SK-N-SH (cell line): ENCODE data around the gene AP1M2. TPM values are rescaled to one million over a fixed set of nuclear protein-coding genes. Genes with fewer than 3 reads are reported as not detected.

Experiments used
- CTCF ChIA-PET: fragments of 300-600, 350-600 bp; formaldehyde crosslinking; extraction: SDS; loops from one replicate; lab custom pipeline; 2021; lab: Yijun Ruan, JAX
- POLR2A ChIA-PET: fragments of 350-600 bp; sonication (Branson Sonifier 250); formaldehyde crosslinking; extraction: SDS; loops from one replicate; lab custom pipeline; 2020; ENCODE audit warnings: antibody characterized with exemption, inconsistent platforms; lab: Yijun Ruan, JAX
- DNase-seq: peaks from one replicate; pipeline ENCODE4 v3.0.0; 2012
- H2AFZ ChIP-seq: fragments of 200-600 bp; sonication (generic); 2 replicates; pipeline ENCODE4 v1.8.1; 2016; ENCODE audit warnings: antibody characterized with exemption, mild to moderate bottlenecking, low read depth
- H3F3A ChIP-seq: fragments of 200-600 bp; sonication (generic); replicated peaks from 2 replicates; pipeline ENCODE3; 2016; ENCODE audit warnings: antibody characterized with exemption, mild to moderate bottlenecking; ENCODE audit not compliant: insufficient read depth
- H3K27ac ChIP-seq, 2 experiments: fragments of 200-500 bp in 1 of 2; fragments of 200-600 bp in 1 of 2; sonication (Bioruptor generic) in 1 of 2; sonication (generic), shearing (Covaris generic) in 1 of 2; 2 replicates each; pipeline versions ENCODE4 v1.5.1 to v1.6.1; 2014 to 2016; ENCODE audit warnings: low read depth in 2 of 2, inconsistent platforms in 1 of 2, low read length in 1 of 2, mild to moderate bottlenecking in 1 of 2, mixed read lengths in 1 of 2
- H3K27me3 ChIP-seq: fragments of 200-600 bp; sonication (generic), shearing (Covaris generic); 2 replicates; pipeline ENCODE4 v1.6.1; 2016; ENCODE audit warnings: mixed run types; ENCODE audit not compliant: insufficient read depth
- H3K36me3 ChIP-seq, 2 experiments: fragments of 200-500 bp in 1 of 2; fragments of 200-600 bp in 1 of 2; sonication (Bioruptor generic) in 1 of 2; sonication (generic) in 1 of 2; replicated peaks in 1 of 2; 2 replicates each; pipeline versions ENCODE3 to v1.5.1; 2014 to 2016; ENCODE audit warnings: low read length in 1 of 2, mild to moderate bottlenecking in 1 of 2; ENCODE audit not compliant: insufficient read depth in 2 of 2, control insufficient read depth in 1 of 2
- H3K4me1 ChIP-seq, 2 experiments: fragments of 200-500 bp in 1 of 2; fragments of 200-600 bp in 1 of 2; sonication (Bioruptor generic) in 1 of 2; sonication (generic), shearing (Covaris generic) in 1 of 2; 2 replicates each; pipeline versions ENCODE4 v1.5.1 to v1.6.1; 2014 to 2016; ENCODE audit warnings: low read depth in 1 of 2, low read length in 1 of 2, mixed run types in 1 of 2; ENCODE audit not compliant: insufficient read depth in 2 of 2, control insufficient read depth in 1 of 2
- H3K4me2 ChIP-seq: fragments of 200-600 bp; sonication (generic), shearing (Covaris generic); 2 replicates; pipeline ENCODE4 v1.6.1; 2017; ENCODE audit warnings: mixed run types
- H3K4me3 ChIP-seq, 2 experiments: fragments of 200-500 bp in 1 of 2; fragments of 200-600 bp in 1 of 2; sonication (Bioruptor generic) in 1 of 2; sonication (generic), shearing (Covaris generic) in 1 of 2; 2 replicates each; pipeline versions ENCODE4 v1.5.1 to v1.8.1; 2014 to 2016; ENCODE audit warnings: low read depth in 2 of 2, inconsistent platforms in 1 of 2, low read length in 1 of 2, mild to moderate bottlenecking in 1 of 2, mixed read lengths in 1 of 2, moderate library complexity in 1 of 2
- H3K79me2 ChIP-seq: fragments of 200-600 bp; sonication (generic); 2 replicates; pipeline ENCODE4 v1.8.1; 2017; ENCODE audit warnings: mild to moderate bottlenecking; ENCODE audit not compliant: insufficient read depth
- H3K9ac ChIP-seq: fragments of 200-600 bp; sonication (generic); 2 replicates; pipeline ENCODE4 v1.6.1; 2017; ENCODE audit warnings: mixed run types
- H3K9me2 ChIP-seq: fragments of 200-600 bp; sonication (generic); 2 replicates; pipeline ENCODE4 v1.6.1; 2017; ENCODE audit warnings: mixed run types
- H3K9me3 ChIP-seq: fragments of 200-600 bp; sonication (generic); 2 replicates; pipeline ENCODE4 v1.6.1; 2017; ENCODE audit warnings: mixed run types, mild to moderate bottlenecking, moderate library complexity
- H4K20me1 ChIP-seq: fragments of 200-600 bp; sonication (generic); 2 replicates; pipeline ENCODE4 v1.6.1; 2017; ENCODE audit warnings: mild to moderate bottlenecking, mixed run types; ENCODE audit not compliant: insufficient read depth
- CHD2 ChIP-seq: fragments of 150-350 bp; IDR thresholded peaks from 2 replicates; pipeline ENCODE4 v1.6.1; 2018; ENCODE audit warnings: low read length; ENCODE audit not compliant: partially characterized antibody
- ELF1 ChIP-seq: IDR thresholded peaks from 2 replicates; pipeline ENCODE4 v1.4.0; 2012
- FOXM1 ChIP-seq: IDR thresholded peaks from 2 replicates; pipeline ENCODE4 v1.4.0; 2012; ENCODE audit warnings: low read depth, mild to moderate bottlenecking
- GABPA ChIP-seq: IDR thresholded peaks from 2 replicates; pipeline ENCODE4 v1.4.0; 2012; ENCODE audit warnings: low read depth, mild to moderate bottlenecking
- GATA2 ChIP-seq: sonication (generic); formaldehyde crosslinking; IDR thresholded peaks from 2 replicates; pipeline ENCODE4 v1.5.0; 2020; ENCODE audit warnings: mild to moderate bottlenecking, missing genetic modification reagents
- JUND ChIP-seq: IDR thresholded peaks from 2 replicates; pipeline ENCODE4 v1.4.0; 2012
- NFIC ChIP-seq: IDR thresholded peaks from 2 replicates; pipeline ENCODE4 v1.4.0; 2012; ENCODE audit warnings: borderline replicate concordance
- RAD21 ChIP-seq: IDR thresholded peaks from 2 replicates; pipeline ENCODE4 v1.6.1; 2012; ENCODE audit warnings: mild to moderate bottlenecking, low read length
- RCOR1 ChIP-seq: fragments of 150-350 bp; IDR thresholded peaks from 2 replicates; pipeline ENCODE4 v1.6.1; 2017; ENCODE audit warnings: antibody characterized with exemption, low read length
- RFX5 ChIP-seq: IDR thresholded peaks from 2 replicates; pipeline ENCODE4 v1.6.1; 2012; ENCODE audit warnings: mild to moderate bottlenecking, improper control_type of control experiment, low read length
- RXRA ChIP-seq: IDR thresholded peaks from 2 replicates; pipeline ENCODE4 v1.4.0; 2012; ENCODE audit warnings: low read depth, mild to moderate bottlenecking, borderline replicate concordance
- SIN3A ChIP-seq: IDR thresholded peaks from 2 replicates; pipeline ENCODE4 v1.6.1; 2012; ENCODE audit warnings: low read depth, mild to moderate bottlenecking, low read length, moderate library complexity, borderline replicate concordance
- TAF1 ChIP-seq: IDR thresholded peaks from 2 replicates; pipeline ENCODE4 v1.6.1; 2012; ENCODE audit warnings: low read depth, mild to moderate bottlenecking, low read length, moderate library complexity, borderline replicate concordance
- TEAD4 ChIP-seq: IDR thresholded peaks from 2 replicates; pipeline ENCODE4 v1.4.0; 2012; ENCODE audit warnings: mild to moderate bottlenecking, borderline replicate concordance; ENCODE audit not compliant: insufficient read depth
- WGBS: methylation state at CpG from one replicate; pipeline ENCODE4 v1.1.6; 2017; ENCODE audit warnings: low lambda C conversion rate; 5-methylcytosine and 5-hydroxymethylcytosine counted together
- polyA plus RNA-seq, 3 experiments: library from polyadenylated mRNA; depleted of rRNA; stranded (reverse); fragments of >200 nt; gene quantifications; 2 replicates each; pipeline ENCODE4 v1.2.3, GENCODE V29; 2012
- TF ChIP-seq, protein P1 (sequence below): IDR thresholded peaks from 2 replicates; pipeline ENCODE4 v1.4.0; 2012; ENCODE audit warnings: low read depth, borderline replicate concordance
- TF ChIP-seq, protein P2 (sequence below): IDR thresholded peaks from 2 replicates; pipeline ENCODE4 v1.4.0; 2012; ENCODE audit warnings: low read depth, borderline replicate concordance
- TF ChIP-seq, protein P3 (sequence below): IDR thresholded peaks from 2 replicates; pipeline ENCODE4; 2012
- TF ChIP-seq, protein P4 (sequence below): fragments of 150-350 bp; IDR thresholded peaks from 2 replicates; pipeline ENCODE4 v1.6.1; 2017; ENCODE audit warnings: antibody characterized with exemption, low read length, low read depth, borderline replicate concordance

The AP1M2 gene
- polyA plus RNA-seq, 1 of the 3 experiments (the other 2 are of a cell fraction), result 0.30 TPM

DNA sequence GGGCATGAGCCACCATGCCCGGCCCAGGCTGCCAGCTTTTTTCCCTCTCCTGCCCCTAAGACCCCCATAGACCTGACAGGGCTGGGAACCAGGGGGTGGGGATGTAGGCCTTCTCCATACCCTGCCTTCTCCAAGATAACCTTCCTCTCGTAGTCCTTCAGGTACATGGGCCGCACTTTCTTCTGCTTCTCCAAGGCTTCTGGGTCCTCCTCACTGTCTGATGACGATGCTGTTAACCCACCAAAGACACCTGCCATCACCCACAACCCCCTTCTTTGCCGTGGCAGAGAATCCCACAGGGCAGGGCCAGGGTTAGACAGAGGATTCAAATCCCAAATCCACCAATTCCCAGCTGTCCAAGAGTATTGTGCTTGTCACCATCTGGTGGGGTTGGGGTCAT lies 24.5 kb downstream of the AP1M2 start (continued):
- TF ChIP-seq, protein P1, sequence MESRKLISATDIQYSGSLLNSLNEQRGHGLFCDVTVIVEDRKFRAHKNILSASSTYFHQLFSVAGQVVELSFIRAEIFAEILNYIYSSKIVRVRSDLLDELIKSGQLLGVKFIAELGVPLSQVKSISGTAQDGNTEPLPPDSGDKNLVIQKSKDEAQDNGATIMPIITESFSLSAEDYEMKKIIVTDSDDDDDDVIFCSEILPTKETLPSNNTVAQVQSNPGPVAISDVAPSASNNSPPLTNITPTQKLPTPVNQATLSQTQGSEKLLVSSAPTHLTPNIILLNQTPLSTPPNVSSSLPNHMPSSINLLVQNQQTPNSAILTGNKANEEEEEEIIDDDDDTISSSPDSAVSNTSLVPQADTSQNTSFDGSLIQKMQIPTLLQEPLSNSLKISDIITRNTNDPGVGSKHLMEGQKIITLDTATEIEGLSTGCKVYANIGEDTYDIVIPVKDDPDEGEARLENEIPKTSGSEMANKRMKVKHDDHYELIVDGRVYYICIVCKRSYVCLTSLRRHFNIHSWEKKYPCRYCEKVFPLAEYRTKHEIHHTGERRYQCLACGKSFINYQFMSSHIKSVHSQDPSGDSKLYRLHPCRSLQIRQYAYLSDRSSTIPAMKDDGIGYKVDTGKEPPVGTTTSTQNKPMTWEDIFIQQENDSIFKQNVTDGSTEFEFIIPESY, result no peak
- TF ChIP-seq RAD21 (no peak), GABPA (no peak), CHD2 (no peak), TEAD4 (no peak), RCOR1 (no peak)
- TF ChIP-seq, protein P2, sequence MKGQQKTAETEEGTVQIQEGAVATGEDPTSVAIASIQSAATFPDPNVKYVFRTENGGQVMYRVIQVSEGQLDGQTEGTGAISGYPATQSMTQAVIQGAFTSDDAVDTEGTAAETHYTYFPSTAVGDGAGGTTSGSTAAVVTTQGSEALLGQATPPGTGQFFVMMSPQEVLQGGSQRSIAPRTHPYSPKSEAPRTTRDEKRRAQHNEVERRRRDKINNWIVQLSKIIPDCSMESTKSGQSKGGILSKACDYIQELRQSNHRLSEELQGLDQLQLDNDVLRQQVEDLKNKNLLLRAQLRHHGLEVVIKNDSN, result no peak

DNA sequence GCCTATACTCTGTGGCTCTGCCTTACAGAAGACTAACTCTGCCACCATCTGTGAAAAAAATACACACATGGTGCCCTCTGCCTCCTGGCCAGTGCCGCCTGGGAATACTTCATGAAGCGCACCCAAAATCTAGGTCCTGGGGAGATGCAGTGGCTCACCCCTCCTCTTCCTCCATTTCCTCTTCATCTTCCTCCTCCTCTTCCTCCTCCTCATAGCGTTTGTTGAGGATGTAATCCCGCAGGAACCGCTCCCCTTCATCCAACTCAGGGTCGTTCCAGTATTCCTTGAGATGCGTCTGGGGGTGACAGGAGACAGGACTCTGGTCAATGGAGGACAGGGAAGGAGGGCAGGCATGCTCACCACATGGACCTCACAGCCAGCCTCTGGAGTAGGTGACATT lies 27.0 kb downstream of the AP1M2 start:
- WGBS, result 93% methylated on average over 7 of the region's 7 CpGs
- Histone ChIP-seq H3K27ac (no peak overlapping the region), H3K9ac (no peak overlapping the region), H3K9me3 (no peaks in the 10 kb centered on the region), H4K20me1 (no peaks in the 10 kb centered on the region), H3K9me2 (no peaks in the 10 kb centered on the region), H3F3A (no peaks in the 10 kb centered on the region), H3K4me1 (peaks cover 4 to 5% of the 10 kb centered on the region in 2 experiments; a peak in 1 of 4 replicates), H3K4me3 (no peak overlapping the region), H3K79me2 (peaks cover 16% of the 10 kb centered on the region), H3K27me3 (no peaks in the 10 kb centered on the region), H3K36me3 (peaks cover 17 to 27% of the 10 kb centered on the region in 2 experiments), H2AFZ (no peak overlapping the region), H3K4me2 (no peak overlapping the region)
- TF ChIP-seq RXRA (no peak), JUND (no peak), TAF1 (no peak), CHD2 (no peak)
- TF ChIP-seq, protein P3, sequence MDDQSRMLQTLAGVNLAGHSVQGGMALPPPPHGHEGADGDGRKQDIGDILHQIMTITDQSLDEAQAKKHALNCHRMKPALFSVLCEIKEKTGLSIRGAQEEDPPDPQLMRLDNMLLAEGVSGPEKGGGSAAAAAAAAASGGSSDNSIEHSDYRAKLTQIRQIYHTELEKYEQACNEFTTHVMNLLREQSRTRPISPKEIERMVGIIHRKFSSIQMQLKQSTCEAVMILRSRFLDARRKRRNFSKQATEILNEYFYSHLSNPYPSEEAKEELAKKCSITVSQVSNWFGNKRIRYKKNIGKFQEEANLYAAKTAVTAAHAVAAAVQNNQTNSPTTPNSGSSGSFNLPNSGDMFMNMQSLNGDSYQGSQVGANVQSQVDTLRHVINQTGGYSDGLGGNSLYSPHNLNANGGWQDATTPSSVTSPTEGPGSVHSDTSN, result no peak
- ChIA-PET CTCF (interaction anchor here (1.1 kb wide), 1 partner anchor 157 kb away, joined by 3 read pairs; no protein-coding TSS in a partner anchor), POLR2A (no interaction called here)
- no peak for DNase-seq

DNA sequence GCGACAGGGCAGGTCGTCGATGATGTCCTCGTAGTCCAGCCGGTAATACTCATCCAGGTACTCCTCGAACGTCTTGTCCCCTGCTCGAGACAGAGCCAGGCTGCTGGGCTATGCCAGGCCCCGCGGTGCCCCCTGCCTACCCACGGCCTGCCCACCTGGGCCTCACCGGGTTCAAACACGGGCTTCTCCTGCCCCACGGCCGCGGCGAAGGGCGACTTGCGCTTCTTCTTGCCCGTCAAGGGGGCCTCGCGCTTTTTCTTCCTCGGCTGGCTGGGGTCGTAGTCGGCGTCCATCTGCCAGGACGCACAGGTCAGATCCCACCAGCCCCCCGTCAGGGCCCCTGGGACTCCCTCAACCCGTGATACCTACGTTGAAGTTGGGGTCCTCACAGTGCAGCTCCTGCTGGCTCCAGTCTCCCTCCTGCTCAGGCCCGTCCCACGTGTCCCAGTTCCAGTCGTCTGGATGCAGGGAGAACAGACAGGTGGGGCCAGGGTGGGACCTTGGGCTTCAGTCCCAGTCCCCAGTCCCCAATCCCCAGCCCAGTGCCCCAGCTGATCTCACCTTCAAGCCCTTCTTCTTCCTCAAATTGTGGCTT lies 29.4 kb downstream of the AP1M2 start:
- Histone ChIP-seq H3K4me2 (no peak overlapping the region), H4K20me1 (0 out of 2 replicates have a peak, but pooled peaks cover 3% of the 10 kb centered on the region), H3K27me3 (no peaks in the 10 kb centered on the region), H3K9ac (no peak overlapping the region), H3K4me3 (no peak overlapping the region), H3K79me2 (no peaks in the 10 kb centered on the region), H3K9me2 (no peaks in the 10 kb centered on the region), H3K9me3 (no peaks in the 10 kb centered on the region), H3K4me1 (no peaks in the 10 kb centered on the region), H3K27ac (no peak overlapping the region), H3F3A (peaks cover 4% of the 10 kb centered on the region), H3K36me3 (peaks cover 19 to 44% of the 10 kb centered on the region in 2 experiments), H2AFZ (no peak overlapping the region)
- POLR2A ChIA-PET, result no interaction called here
- no peak for DNase-seq
- 98% methylated on average over 29 of the region's 33 CpGs for WGBS
- CTCF ChIA-PET, result no interaction called here
- no peak for TF ChIP-seq RFX5
- TF ChIP-seq, protein P2, result no peak
- no peak for TF ChIP-seq CHD2
- no peak for TF ChIP-seq RXRA
- no peak for TF ChIP-seq NFIC
- TF ChIP-seq ELF1, result no peak
- TF ChIP-seq SIN3A, result no peak
- TF ChIP-seq, protein P3, result no peak
- no peak for TF ChIP-seq GATA2
- TF ChIP-seq GABPA, result no peak
- TF ChIP-seq JUND, result no peak
- TF ChIP-seq FOXM1, result no peak
- TF ChIP-seq, protein P4, sequence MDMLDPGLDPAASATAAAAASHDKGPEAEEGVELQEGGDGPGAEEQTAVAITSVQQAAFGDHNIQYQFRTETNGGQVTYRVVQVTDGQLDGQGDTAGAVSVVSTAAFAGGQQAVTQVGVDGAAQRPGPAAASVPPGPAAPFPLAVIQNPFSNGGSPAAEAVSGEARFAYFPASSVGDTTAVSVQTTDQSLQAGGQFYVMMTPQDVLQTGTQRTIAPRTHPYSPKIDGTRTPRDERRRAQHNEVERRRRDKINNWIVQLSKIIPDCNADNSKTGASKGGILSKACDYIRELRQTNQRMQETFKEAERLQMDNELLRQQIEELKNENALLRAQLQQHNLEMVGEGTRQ, result no peak
- TF ChIP-seq RCOR1, result no peak
- TF ChIP-seq TAF1, result no peak
